Mesodermal cell (in vitro differentiated cells): ENCODE measurements around the gene POLR3K.

ENCODE experiments used
- H3K27ac ChIP-seq: 2 replicates; pipeline ENCODE4 v1.7.0; 2013; ENCODE audit warnings: mild to moderate bottlenecking, low read depth, low read length, moderate library complexity; ENCODE audit not compliant: severe bottlenecking
- H3K36me3 ChIP-seq: 2 replicates; pipeline ENCODE4 v1.7.1; 2013; ENCODE audit warnings: mild to moderate bottlenecking, low read length, moderate library complexity; ENCODE audit not compliant: control insufficient read depth, insufficient read depth
- H3K4me1 ChIP-seq: one replicate; pipeline ENCODE4 v1.7.1; 2013; ENCODE audit warnings: mild to moderate bottlenecking, low read length; ENCODE audit not compliant: insufficient read depth, control insufficient read depth, poor library complexity, severe bottlenecking
- H3K4me3 ChIP-seq: 2 replicates; pipeline ENCODE4 v1.7.0; 2013; ENCODE audit warnings: low read length, control low read depth, mild to moderate bottlenecking; ENCODE audit not compliant: insufficient read depth, poor library complexity, severe bottlenecking; ENCODE audit errors: extremely low read depth
- H3K9me3 ChIP-seq: 2 replicates; pipeline ENCODE4 v1.7.1; 2013; ENCODE audit warnings: mild to moderate bottlenecking, low read length, moderate library complexity; ENCODE audit not compliant: control insufficient read depth
- WGBS, 2 experiments: methylation state at CpG; one replicate each; pipeline ENCODE4 v1.1.5; 2013; ENCODE audit warnings: missing lambda C conversion rate in 2 of 2; ENCODE audit not compliant: insufficient coverage in 2 of 2; 5-methylcytosine and 5-hydroxymethylcytosine counted together

POLR3K gene

DNA sequence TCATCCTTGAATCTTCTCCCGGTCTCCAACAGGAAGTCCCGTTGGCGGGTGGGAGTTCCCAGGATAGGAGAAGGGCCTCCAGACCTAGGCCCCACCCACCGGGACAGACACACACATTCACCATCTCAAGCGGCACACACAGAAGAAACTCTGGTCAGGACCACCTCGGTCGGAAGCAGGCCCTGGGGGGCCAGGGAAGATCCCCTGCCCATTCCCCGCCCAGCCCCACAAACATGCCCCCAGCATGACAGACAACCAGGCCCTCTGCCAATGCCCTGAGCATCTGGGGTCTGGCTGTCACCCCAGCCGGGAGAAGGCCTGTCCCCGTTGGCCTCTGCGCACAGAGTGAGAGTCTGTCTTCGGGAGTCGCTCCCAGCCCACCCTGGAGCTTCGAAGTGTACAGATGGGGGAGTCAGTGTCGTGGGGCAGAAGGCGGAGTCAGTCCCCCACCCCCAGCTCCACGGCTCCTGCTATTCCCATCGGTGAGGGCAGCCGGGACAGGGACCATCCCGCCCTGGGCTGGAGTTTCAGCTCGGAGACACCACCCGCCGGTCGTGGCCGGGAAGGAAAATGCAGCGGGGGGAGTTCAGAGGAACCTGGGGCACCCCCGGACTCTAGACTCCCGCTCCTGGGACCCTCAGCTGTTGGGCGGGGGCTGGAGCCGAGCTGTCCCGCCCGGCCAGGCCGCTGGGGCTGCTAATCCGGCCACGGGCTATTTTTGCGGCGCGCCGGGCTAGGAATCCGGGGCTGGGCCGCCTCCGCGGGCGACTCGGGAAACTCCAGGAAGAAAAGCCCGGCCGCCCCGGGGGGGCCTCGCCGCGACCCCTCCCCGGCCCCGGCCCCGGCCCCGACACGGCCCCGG is 18.4 kb upstream of the POLR3K start:
- H3K4me3 ChIP-seq, result peak overlapping the region; percentile 68
- H3K9me3 ChIP-seq, result no peaks in the 10 kb centered on the region
- H3K36me3 ChIP-seq, result peaks cover 5% of the 10 kb centered on the region
- H3K4me1 ChIP-seq, result peaks cover 66% of the 10 kb centered on the region
- 0% methylated on average over 36 to 41 of the region's 57 CpGs for WGBS, 2 experiments
- peak overlapping the region; percentile 62 for H3K27ac ChIP-seq

DNA sequence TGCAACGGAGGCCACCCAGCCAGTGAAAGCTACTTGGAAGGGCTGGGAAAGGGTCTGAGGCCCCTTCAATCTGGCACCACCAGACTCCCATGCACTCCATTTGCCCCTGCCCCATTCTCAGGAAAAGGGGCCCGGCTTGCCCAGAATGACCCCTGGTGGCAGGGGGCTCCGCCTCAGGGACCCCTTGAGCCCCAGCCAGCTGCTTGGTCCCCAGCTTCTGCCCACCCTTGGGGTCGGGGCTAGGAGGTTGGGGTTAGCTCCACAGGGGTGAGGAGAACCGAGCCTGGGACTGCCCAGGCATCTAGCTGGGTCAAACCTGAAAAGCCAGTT is 17.8 kb upstream of the POLR3K start:
- Histone ChIP-seq H3K9me3 (no peaks in the 10 kb centered on the region), H3K27ac (peak overlapping the region; percentile 62), H3K36me3 (peaks cover 5% of the 10 kb centered on the region), H3K4me3 (peak overlapping the region; percentile 68), H3K4me1 (peaks cover 60% of the 10 kb centered on the region)
- WGBS, 2 experiments, result 53 to 89% methylated on average over 2 to 5 of the region's 5 CpGs

DNA sequence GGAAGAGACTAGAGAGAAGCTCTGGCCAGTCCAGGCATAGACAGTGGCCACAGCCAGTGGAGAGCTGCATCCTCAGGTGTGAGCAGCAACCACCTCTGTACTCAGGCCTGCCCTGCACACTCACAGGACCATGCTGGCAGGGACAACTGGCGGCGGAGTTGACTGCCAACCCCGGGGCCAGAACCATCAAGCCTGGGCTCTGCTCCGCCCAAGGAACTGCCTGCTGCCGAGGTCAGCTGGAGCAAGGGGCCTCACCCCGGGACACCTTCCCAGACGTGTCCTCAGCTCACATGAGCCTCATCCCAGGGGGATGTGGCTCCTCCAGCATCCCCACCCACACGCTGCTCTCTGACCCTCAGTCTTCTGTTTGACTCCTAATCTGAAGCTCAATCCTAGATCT is 15.8 kb upstream of the POLR3K start:
- 86 to 88% methylated on average over 8 of the region's 8 CpGs for WGBS, 2 experiments
- no peak overlapping the region for H3K27ac ChIP-seq
- H3K9me3 ChIP-seq, result no peaks in the 10 kb centered on the region
- peaks cover 43% of the 10 kb centered on the region for H3K4me1 ChIP-seq
- peaks cover 19% of the 10 kb centered on the region for H3K36me3 ChIP-seq
- no peak overlapping the region for H3K4me3 ChIP-seq

DNA sequence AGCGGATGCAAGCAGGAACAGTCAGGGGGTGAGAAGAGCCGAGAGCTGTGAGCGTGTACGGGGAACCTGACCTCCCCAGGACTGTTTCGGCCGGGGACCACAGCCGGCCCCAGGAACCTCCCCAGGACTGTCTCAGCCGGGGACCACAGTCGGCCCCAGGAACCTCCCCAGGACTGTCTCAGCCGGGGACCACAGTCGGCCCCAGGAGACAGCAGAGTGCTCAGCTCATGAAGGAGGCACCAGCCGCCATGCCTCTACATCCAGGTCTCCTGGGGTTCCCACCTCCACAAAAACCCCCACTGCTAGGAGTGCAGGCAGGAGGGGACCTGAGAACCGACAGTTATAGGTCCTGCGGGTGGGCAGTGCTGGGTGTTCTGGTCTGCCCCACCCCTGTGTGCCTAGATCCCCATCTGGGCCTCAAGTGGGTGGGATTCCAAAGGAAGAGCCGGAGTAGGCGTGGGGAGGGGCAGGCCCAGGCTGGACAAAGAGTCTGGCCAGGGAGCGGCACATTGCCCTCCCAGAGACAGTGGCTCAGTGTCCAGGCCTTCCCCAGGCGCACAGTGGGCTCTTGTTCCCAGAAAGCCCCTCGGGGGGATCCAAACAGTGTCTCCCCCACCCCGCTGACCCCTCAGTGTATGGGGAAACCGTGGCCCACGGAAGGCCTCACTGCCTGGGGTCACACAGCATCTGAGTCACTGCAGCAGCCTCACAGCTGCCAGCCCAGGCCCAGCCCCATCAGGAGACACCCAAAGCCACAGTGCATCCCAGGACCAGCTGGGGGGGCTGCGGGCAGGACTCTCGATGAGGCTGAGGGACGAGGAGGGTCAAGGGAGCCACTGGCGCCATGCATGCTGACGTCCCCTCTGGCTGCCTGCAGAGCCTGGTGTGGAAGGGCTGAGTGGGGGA is 14.7 kb upstream of the POLR3K start:
- 86 to 90% methylated on average over 25 to 27 of the region's 27 CpGs for WGBS, 2 experiments
- H3K36me3 ChIP-seq, result peaks cover 29% of the 10 kb centered on the region
- peak overlapping the region; percentile 49 for H3K27ac ChIP-seq
- no peak overlapping the region for H3K4me3 ChIP-seq
- H3K4me1 ChIP-seq, result peaks cover 33% of the 10 kb centered on the region
- no peaks in the 10 kb centered on the region for H3K9me3 ChIP-seq

GRCh38 chr16:67183-67791 is 13.9 kb upstream of the POLR3K start:
- peaks cover 27% of the 10 kb centered on the region for H3K4me1 ChIP-seq
- H3K27ac ChIP-seq, result no peak overlapping the region
- no peaks in the 10 kb centered on the region for H3K9me3 ChIP-seq
- peaks cover 37% of the 10 kb centered on the region for H3K36me3 ChIP-seq
- 94 to 95% methylated on average over 9 to 10 of the region's 10 CpGs for WGBS, 2 experiments
- H3K4me3 ChIP-seq, result no peak overlapping the region

- WGBS, 2 experiments, result 86 to 95% methylated on average over 10 to 12 of the region's 13 CpGs
- H3K27ac ChIP-seq, result no peak overlapping the region
- peaks cover 27% of the 10 kb centered on the region for H3K4me1 ChIP-seq
- H3K36me3 ChIP-seq, result peaks cover 45% of the 10 kb centered on the region
- H3K9me3 ChIP-seq, result no peaks in the 10 kb centered on the region
- no peak overlapping the region for H3K4me3 ChIP-seq
Observed at GRCh38 chr16:66309-67182, 13.1 kb upstream of the POLR3K start.

- WGBS, 2 experiments, result 22 to 23% methylated on average over 15 of the region's 17 CpGs
- Histone ChIP-seq H3K27ac (no peak overlapping the region), H3K9me3 (no peaks in the 10 kb centered on the region), H3K4me1 (peaks cover 20% of the 10 kb centered on the region), H3K4me3 (no peak overlapping the region), H3K36me3 (peaks cover 48% of the 10 kb centered on the region)
Observed at GRCh38 chr16:65745-66144, 12.3 kb upstream of the POLR3K start.

GRCh38 chr16:64914-65255 is 11.5 kb upstream of the POLR3K start:
- Histone ChIP-seq H3K4me1 (peaks cover 16% of the 10 kb centered on the region), H3K9me3 (no peaks in the 10 kb centered on the region), H3K36me3 (peaks cover 57% of the 10 kb centered on the region), H3K27ac (no peak overlapping the region), H3K4me3 (no peak overlapping the region)
- WGBS, 2 experiments, result 83 to 89% methylated on average over 9 of the region's 9 CpGs

- peaks cover 14% of the 10 kb centered on the region for H3K4me1 ChIP-seq
- H3K4me3 ChIP-seq, result no peak overlapping the region
- H3K27ac ChIP-seq, result no peak overlapping the region
- 96 to 100% methylated on average over 18 to 19 of the region's 25 CpGs for WGBS, 2 experiments
- no peaks in the 10 kb centered on the region for H3K9me3 ChIP-seq
- H3K36me3 ChIP-seq, result peaks cover 58% of the 10 kb centered on the region
Observed at GRCh38 chr16:63998-64913, 10.8 kb upstream of the POLR3K start.
